Nephron (organoid): Measurements from ENCODE around the gene RIMS4.

ENCODE experiments used
- H3K27ac Mint-ChIP-seq, 3 experiments: 2 replicates each; pipeline ENCODE4 v1.8.0; 2020; ENCODE audit warnings: mixed read lengths in 3 of 3, mild to moderate bottlenecking in 2 of 3, moderate library complexity in 1 of 3
- H3K27me3 Mint-ChIP-seq: 2 replicates; pipeline ENCODE4 v1.8.0; 2021; ENCODE audit warnings: low read depth, mild to moderate bottlenecking, moderate library complexity, mixed read lengths
- H3K36me3 Mint-ChIP-seq: 2 replicates; pipeline ENCODE4 v1.8.0; 2020; ENCODE audit warnings: low read depth, mixed read lengths
- H3K4me1 Mint-ChIP-seq: 2 replicates; pipeline ENCODE4 v1.8.0; 2020; ENCODE audit warnings: mixed read lengths
- H3K4me3 Mint-ChIP-seq, 3 experiments: 2 replicates each; pipeline ENCODE4 v1.8.0; 2020; ENCODE audit warnings: mild to moderate bottlenecking in 3 of 3, mixed read lengths in 3 of 3, moderate library complexity in 2 of 3
- H3K9me3 Mint-ChIP-seq: 2 replicates; pipeline ENCODE4 v1.8.0; 2020; ENCODE audit warnings: mixed read lengths
- TF ChIP-seq, protein P1 (sequence below), 3 experiments: fragments of 200-600 bp; sonication (generic); IDR thresholded peaks; one replicate each; pipeline ENCODE4 v1.5.0; 2021; ENCODE audit warnings: antibody characterized with exemption in 3 of 3; ENCODE audit not compliant: unreplicated experiment in 3 of 3

RIMS4 gene

DNA sequence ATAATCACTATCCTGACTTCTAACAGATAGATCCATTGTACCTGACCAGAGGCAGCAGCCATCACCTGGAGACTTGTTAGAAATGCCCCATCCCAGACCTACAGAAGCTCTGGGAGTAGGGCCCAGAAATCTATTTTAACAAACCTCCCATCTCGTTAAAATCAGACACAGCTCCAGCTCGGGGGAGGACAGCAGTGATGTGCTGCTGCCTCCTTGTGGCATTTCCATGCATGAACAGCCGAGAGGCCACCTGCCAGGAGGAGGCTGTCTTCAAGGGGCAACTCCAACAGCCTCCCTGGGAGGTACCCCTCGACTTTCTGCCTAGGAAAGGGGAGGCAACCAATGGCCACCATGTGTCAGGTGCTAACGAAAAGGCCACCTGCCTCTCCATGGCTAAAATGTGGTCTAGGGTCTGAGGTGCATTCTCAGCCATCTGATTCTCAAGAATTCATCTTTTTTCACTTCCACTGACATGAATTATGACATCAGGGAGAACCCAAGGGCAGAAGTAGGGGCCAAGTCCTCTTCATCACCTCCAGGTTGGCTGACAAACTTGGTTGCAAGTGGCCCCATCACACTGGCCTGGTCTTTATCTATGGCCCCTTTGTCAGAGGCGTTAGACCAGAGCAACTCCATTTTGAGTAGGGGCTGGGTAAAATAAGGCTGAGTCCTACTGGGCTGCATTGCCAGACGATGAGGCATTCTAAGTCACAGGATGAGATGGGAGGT is 76.8 kb downstream of the RIMS4 start:
- no peaks in the 10 kb centered on the region for H3K9me3 Mint-ChIP-seq
- H3K27ac Mint-ChIP-seq: no peak overlapping the region
- TF ChIP-seq, protein P1, sequence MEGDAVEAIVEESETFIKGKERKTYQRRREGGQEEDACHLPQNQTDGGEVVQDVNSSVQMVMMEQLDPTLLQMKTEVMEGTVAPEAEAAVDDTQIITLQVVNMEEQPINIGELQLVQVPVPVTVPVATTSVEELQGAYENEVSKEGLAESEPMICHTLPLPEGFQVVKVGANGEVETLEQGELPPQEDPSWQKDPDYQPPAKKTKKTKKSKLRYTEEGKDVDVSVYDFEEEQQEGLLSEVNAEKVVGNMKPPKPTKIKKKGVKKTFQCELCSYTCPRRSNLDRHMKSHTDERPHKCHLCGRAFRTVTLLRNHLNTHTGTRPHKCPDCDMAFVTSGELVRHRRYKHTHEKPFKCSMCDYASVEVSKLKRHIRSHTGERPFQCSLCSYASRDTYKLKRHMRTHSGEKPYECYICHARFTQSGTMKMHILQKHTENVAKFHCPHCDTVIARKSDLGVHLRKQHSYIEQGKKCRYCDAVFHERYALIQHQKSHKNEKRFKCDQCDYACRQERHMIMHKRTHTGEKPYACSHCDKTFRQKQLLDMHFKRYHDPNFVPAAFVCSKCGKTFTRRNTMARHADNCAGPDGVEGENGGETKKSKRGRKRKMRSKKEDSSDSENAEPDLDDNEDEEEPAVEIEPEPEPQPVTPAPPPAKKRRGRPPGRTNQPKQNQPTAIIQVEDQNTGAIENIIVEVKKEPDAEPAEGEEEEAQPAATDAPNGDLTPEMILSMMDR (IDR thresholded peaks at IDR 0.05; ENCODE audit: unreplicated experiment in 3 of 3): peak; percentile 72 to 82 (median 75)
- H3K36me3 Mint-ChIP-seq: no peaks in the 10 kb centered on the region
- H3K4me1 Mint-ChIP-seq: peaks cover 13% of the 10 kb centered on the region
- H3K27me3 Mint-ChIP-seq: peaks cover 5% of the 10 kb centered on the region
- no peak overlapping the region for H3K4me3 Mint-ChIP-seq

DNA sequence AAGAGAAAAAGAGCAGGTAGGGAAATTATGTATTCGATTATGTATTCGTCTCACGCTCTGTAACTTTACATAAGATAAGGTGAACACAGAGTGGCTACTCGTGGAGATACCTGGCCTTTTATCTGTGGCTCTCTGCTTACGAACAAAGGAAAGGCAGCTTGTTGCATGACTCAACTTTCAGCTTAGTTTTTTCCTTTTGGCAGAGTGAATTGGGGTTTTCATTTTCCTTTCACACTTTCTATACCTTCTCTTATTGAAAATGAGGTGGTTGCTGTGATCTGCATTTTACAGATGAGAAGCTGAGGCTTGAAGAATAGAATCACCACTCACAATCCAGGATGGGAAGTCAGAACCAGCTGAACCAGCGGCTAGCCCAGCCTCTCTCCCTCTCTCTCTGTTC is 78.0 kb downstream of the RIMS4 start:
- Mint-ChIP-seq H3K27me3 (peaks cover 5% of the 10 kb centered on the region), H3K9me3 (no peaks in the 10 kb centered on the region), H3K4me1 (peaks cover 12% of the 10 kb centered on the region), H3K4me3 (no peak overlapping the region), H3K36me3 (no peaks in the 10 kb centered on the region), H3K27ac (no peak overlapping the region)
- TF ChIP-seq, protein P1 (IDR thresholded peaks at IDR 0.05; ENCODE audit: unreplicated experiment in 3 of 3): no peak

DNA sequence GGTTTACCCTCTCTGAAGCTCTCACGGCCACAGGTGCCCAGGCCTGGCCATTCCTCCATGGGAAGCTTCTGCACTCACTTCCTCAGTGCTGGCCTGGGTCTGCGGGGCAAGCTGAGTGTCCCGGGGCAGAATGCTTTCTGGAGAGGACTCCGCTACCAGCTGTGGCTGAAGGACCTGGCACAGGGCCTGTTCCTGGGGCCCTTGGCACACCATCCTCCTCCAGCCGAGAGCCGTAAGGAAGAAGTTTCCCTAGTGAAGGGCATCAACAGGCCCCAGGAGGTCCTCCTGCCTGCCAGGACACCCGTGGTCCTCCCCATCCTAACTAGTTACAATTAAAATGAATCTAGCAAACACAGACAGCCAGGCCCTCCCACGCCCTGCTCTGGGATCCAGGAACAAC is 78.7 kb downstream of the RIMS4 start:
- H3K36me3 Mint-ChIP-seq: no peaks in the 10 kb centered on the region
- TF ChIP-seq, protein P1 (IDR thresholded peaks at IDR 0.05; ENCODE audit: unreplicated experiment in 3 of 3): no peak
- peaks cover 12% of the 10 kb centered on the region for H3K4me1 Mint-ChIP-seq
- no peak overlapping the region for H3K27ac Mint-ChIP-seq
- H3K9me3 Mint-ChIP-seq: no peaks in the 10 kb centered on the region
- H3K27me3 Mint-ChIP-seq: peaks cover 5% of the 10 kb centered on the region
- no peak overlapping the region for H3K4me3 Mint-ChIP-seq

DNA sequence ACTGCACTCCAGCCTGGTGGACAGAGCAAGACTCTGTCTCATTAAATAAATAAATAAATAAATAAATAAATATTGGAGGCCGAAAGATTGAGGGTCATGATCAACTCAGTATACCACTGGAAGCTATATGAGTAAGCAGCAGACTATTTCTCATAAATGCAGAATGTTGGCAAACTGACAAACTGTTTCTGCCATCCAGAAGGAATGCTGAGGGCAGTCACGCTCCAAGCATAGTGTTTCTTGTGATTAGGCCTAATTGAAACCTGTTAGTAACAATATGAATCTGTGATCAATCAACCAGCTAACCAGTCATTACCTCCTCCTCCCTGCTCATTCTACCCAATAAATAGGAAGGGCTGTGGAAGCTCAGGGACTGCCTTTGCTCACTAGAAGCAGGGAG is 79.9 kb downstream of the RIMS4 start:
- peaks cover 5% of the 10 kb centered on the region for H3K27me3 Mint-ChIP-seq
- H3K36me3 Mint-ChIP-seq: no peaks in the 10 kb centered on the region
- TF ChIP-seq, protein P1 (IDR thresholded peaks at IDR 0.05; ENCODE audit: unreplicated experiment in 3 of 3): no peak
- H3K9me3 Mint-ChIP-seq: no peaks in the 10 kb centered on the region
- no peak overlapping the region for H3K27ac Mint-ChIP-seq
- peaks cover 6% of the 10 kb centered on the region for H3K4me1 Mint-ChIP-seq
- H3K4me3 Mint-ChIP-seq: no peak overlapping the region

DNA sequence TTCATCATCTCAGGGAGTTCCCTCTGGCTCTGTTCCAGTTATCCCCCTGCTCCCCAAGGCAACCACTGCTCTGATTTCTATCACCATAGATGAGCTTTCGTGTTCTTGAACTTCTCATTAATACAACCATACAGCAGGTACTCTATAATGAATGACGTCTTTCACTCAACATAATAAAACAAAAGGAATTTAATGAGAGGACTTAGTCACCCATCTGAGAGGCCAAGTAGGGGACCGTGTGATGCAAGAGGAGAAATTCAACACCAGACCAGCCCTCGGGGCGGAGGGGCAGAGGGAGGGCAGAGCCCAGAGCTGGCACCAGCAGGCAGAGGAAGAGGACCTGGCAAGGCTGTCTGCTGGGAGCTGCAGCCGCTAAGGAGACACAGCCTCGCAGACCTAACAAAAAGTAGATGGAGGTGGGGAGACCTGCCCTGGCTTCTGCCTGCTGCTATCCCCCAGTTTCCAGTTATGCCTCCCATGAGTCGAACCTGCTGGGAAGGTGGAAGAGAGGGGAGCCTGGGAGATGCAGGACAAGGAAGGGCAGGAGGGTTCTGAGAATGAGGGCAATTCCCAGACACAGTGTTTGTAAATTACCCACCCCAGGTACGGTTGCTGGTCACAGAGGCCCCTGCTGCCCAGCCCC is 81.4 kb downstream of the RIMS4 start:
- H3K4me3 Mint-ChIP-seq: no peak overlapping the region
- peak overlapping the region in 1 of 3 experiments; percentile 0 for H3K27ac Mint-ChIP-seq
- TF ChIP-seq, protein P1 (IDR thresholded peaks at IDR 0.05; ENCODE audit: unreplicated experiment in 3 of 3): no peak
- peaks cover 5% of the 10 kb centered on the region for H3K27me3 Mint-ChIP-seq
- H3K9me3 Mint-ChIP-seq: no peaks in the 10 kb centered on the region
- H3K4me1 Mint-ChIP-seq: peaks cover 6% of the 10 kb centered on the region
- no peaks in the 10 kb centered on the region for H3K36me3 Mint-ChIP-seq

DNA sequence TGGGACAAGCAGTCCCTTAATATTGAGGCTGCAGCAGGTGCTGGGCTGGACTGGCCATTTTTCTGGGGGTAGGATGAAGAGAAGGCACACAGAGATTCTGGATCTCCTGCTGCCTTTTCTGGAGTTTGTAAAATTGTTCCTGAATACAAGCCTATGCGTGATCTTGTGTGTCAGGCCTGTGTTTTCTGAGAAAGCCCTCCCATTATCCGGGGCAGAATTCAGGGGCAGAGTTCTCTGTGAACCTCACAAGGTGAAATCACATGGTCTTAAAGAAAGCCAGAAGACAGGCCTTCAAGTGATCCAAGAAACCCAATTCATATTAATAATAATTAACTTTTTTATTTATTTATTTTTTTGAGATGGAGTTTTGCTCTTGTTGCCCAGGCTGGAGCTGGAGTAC is 82.7 kb downstream of the RIMS4 start:
- Mint-ChIP-seq H3K4me3 (no peak overlapping the region), H3K9me3 (no peaks in the 10 kb centered on the region), H3K27me3 (no peaks in the 10 kb centered on the region), H3K4me1 (peaks cover 6% of the 10 kb centered on the region), H3K36me3 (no peaks in the 10 kb centered on the region), H3K27ac (no peak overlapping the region)
- TF ChIP-seq, protein P1 (IDR thresholded peaks at IDR 0.05; ENCODE audit: unreplicated experiment in 3 of 3): no peak
